Left ventricle myocardium inferior (tissue), 1 donor: Measurements from ENCODE around the gene MAT1A. TPM values are rescaled to one million over a fixed set of nuclear protein-coding genes. Genes with fewer than 3 reads are reported as not detected.
"Not testable (repeated sequence)": the region's sequence is repeated elsewhere in the genome, so short reads cannot be mapped to it uniquely, and the experiment has no call there.

Experiments
- DNase-seq: peaks from one replicate; pipeline ENCODE4 v3.0.0-alpha.2; 2020
- H3K27ac ChIP-seq: fragments of 200-600 bp; replicated peaks from 2 replicates; pipeline ENCODE4 v1.8.0; 2021
- H3K27me3 ChIP-seq: fragments of 200-600 bp; 2 replicates; pipeline ENCODE4 v1.8.0; 2021; ENCODE audit warnings: low read depth
- H3K36me3 ChIP-seq: fragments of 200-600 bp; 2 replicates; pipeline ENCODE4 v1.8.0; 2021
- H3K4me1 ChIP-seq: fragments of 200-600 bp; 2 replicates; pipeline ENCODE4 v1.8.0; 2021
- H3K4me3 ChIP-seq: fragments of 200-600 bp; 2 replicates; pipeline ENCODE4 v1.8.0; 2021; ENCODE audit warnings: mild to moderate bottlenecking, moderate library complexity
- H3K9me3 ChIP-seq: fragments of 200-600 bp; replicated peaks from 2 replicates; pipeline ENCODE4 v1.8.0; 2021
- intact Hi-C: fragments of 100-400 bp; cut with micrococcal nuclease; formaldehyde crosslinking; loops from one replicate; pipeline ENCODE4 v1.11.0; 2022
- total RNA-seq: library from RNA; stranded (reverse); fragmentation: NEBNext Ultra II Directional; extraction: Animal tissue kit (Norgen Biotek cat#: 25700); gene quantifications from one replicate; pipeline ENCODE4 v1.2.1, GENCODE V29; 2021
- donor health status: DM: no; HTN: yes; CAD: no; lungs with severe emphysema.

The MAT1A gene
- total RNA-seq, 1 donor from 2014 or later = not detected

DNA sequence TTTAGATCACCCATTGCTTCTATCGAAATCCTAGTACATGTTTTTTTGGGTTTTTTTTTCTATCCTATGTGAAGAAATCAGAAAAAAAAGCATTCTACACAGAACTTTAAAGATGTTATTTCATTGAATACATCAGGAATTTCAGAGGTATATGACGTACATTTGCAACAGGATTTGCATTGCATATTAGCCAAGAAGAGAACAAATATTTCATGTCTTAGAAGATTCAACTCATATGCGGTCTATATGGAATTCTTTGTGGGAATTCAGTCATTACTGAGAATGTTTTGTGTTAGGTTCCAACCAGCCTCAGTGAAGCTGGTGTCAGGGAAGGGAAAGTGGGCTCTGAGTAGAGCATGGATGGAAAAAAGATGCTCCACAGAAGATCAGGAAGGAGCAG lies 45.1 kb downstream of the MAT1A start:
- intact Hi-C loops, H3K4me1 ChIP-seq, DNase-seq, H3K9me3 ChIP-seq, H3K4me3 ChIP-seq, H3K27ac ChIP-seq, H3K36me3 ChIP-seq, H3K27me3 ChIP-seq: not testable (repeated sequence)

DNA sequence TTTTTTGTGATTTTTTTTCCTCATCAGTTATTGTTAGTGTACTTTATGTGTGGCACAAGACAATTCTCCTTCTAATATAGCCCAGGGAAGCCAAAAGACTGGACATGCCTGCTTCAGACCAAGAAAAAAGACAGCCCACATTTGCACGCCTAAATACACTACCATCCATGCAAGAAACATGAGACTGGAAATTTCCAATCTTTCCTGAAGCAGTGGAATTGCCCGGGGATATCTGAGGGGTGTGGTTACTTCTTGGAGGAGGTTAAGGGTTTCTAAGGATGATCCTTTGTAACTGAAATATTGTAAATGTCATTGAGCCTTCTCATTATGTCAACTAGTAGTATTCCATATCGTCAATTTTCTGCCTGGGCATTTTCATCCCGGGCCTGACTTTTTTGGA lies 47.1 kb downstream of the MAT1A start:
- intact Hi-C loops, H3K4me1 ChIP-seq, DNase-seq, H3K4me3 ChIP-seq, H3K27ac ChIP-seq, H3K9me3 ChIP-seq, H3K36me3 ChIP-seq, H3K27me3 ChIP-seq: not testable (repeated sequence)

DNA sequence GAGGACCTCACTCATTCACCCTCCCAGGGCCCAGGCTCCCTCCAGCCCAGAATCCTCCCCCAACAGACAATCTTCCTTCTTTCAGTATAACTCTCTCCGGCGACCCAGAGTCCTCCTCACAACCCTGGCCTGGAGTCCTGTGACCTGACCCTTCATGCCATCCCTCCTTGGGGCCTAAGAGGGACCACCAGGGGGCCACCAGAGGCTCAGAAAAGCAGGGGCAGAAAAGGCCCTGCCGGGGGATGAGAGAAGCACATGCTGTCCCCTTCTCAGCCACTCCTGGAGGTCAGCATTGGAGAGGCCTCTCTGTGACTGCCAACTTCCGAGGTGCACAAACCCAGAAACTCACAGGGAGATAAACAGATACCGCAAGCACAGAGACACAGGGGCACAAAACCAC lies 53.0 kb downstream of the MAT1A start:
- intact Hi-C loops, H3K27me3 ChIP-seq, H3K36me3 ChIP-seq, H3K4me3 ChIP-seq, H3K4me1 ChIP-seq, H3K27ac ChIP-seq, DNase-seq, H3K9me3 ChIP-seq: not testable (repeated sequence)

DNA sequence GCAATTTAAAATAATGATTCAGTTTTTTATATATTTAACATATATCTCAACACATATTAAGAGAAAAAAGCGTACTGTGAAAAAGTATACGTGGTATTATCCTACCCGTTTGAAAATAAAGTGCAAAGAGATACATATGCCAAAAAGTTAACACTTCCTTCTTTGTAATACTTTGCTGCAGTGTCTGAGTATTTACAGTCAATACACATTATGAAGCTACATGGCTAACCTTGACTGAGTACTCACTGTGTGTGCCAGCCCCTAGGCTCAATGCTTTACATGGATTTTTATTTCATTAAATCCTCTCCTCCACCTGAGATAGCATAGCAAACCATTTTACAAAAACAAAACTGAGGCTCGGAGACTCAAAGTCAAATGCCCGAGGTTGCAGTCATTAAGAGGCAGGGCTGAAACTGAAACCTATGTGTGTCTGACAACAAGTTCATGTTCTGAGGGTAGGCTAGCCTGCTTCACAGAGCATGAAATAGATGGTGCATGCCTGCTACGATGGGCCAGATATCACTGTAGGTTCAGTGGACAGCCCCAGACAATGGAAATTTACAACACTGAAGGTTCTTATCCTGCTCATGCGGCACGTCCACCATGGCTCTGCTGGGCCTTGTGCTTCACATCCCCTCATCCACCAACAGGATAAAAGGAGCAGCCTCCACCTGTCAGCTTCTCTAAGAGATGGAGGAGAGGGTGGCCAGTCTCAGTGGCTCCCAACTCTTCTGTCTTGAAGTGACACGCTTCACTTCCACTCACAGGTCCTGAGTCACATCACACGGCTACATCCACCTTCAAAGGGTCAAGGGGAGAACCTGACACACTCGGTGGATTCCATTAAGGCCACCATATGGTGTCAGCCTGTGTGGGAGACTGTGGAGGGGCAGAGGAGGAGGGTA lies 54.9 kb downstream of the MAT1A start:
- H3K4me1 ChIP-seq, H3K36me3 ChIP-seq, DNase-seq, H3K27ac ChIP-seq, H3K9me3 ChIP-seq, H3K4me3 ChIP-seq, intact Hi-C loops, H3K27me3 ChIP-seq: not testable (repeated sequence)

DNA sequence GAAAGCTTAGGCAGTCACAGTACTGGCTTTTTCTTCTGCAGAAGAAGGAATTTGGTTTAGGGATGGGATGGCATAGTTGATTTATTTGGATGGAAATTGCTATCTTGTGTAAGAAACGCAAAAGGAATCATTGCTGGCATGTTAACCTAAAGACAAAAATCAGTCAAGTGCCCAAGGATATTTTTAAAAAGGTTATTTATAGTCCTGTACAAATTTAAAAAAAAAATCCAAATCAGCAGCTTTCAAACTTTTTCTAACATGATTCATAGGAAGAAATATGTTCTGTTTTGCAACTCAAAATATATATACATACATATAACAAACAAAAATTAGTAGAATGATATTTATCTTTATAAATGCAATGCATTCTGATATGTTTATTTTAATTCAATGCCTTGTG lies 55.6 kb downstream of the MAT1A start:
- H3K4me1 ChIP-seq, intact Hi-C loops, DNase-seq, H3K27me3 ChIP-seq, H3K36me3 ChIP-seq, H3K4me3 ChIP-seq, H3K9me3 ChIP-seq, H3K27ac ChIP-seq: not testable (repeated sequence)

DNA sequence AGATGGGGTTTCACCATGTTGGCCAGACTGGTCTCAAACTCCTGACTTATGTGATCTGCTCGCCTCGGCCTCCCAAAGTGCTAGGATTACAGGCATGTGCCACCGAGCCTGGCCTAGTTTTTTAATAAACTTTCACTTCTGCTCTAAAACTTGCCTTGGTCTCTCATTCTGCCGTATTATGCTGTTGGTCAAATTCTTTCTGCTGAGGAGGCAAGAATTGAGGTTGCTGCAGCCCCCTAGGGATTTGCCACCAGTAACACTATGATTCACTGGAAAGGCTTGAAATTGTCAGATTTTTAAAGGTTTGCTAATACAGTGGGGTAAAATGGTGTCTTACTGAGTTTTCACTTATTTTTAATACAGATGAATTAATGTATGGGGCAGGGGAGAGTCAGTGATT lies 62.7 kb downstream of the MAT1A start:
- H3K27ac ChIP-seq, intact Hi-C loops, H3K27me3 ChIP-seq, H3K9me3 ChIP-seq, DNase-seq, H3K36me3 ChIP-seq, H3K4me3 ChIP-seq, H3K4me1 ChIP-seq: not testable (repeated sequence)

DNA sequence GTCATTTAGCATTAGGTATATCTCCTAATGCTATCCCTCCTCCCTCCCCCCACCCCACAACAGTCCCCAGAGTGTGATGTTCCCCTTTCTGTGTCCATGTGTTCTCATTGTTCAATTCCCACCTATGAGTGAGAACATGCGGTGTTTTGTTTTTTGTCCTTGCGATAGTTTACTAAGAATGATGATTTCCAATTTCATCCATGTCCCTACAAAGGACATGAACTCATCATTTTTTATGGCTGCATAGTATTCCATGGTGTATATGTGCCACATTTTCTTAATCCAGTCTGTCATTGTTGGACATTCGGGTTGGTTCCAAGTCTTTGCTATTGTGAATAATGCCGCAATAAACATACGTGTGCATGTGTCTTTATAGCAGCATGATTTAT lies 66.4 kb downstream of the MAT1A start:
- H3K4me1 ChIP-seq, H3K9me3 ChIP-seq, H3K36me3 ChIP-seq, intact Hi-C loops, H3K27me3 ChIP-seq, H3K4me3 ChIP-seq, H3K27ac ChIP-seq, DNase-seq: not testable (repeated sequence)

Other genes starting within 250 kb of the MAT1A start
- 9.2 TPM for gene TMEM254, start 211.0 kb downstream of the MAT1A start, total RNA-seq
- gene PLAC9, start 156.9 kb downstream of the MAT1A start, total RNA-seq = 34.3 TPM
- 390 TPM for gene ANXA11, start 84.1 kb downstream of the MAT1A start, total RNA-seq
- not detected for gene DYDC1, start 67.1 kb upstream of the MAT1A start, total RNA-seq
- not detected for gene DYDC2, start 67.1 kb upstream of the MAT1A start, total RNA-seq
- 101 TPM for gene PRXL2A, start 118.9 kb upstream of the MAT1A start, total RNA-seq
- gene TSPAN14, start 164.7 kb upstream of the MAT1A start, total RNA-seq = 33.4 TPM
- not detected for gene SH2D4B, start 248.2 kb upstream of the MAT1A start, total RNA-seq